H9 (cell line): Measurements from ENCODE around the gene AGMO. TPM values are rescaled to one million over a fixed set of nuclear protein-coding genes. Genes with fewer than 3 reads are reported as not detected.

Source experiments
- DNase-seq: peaks from one replicate; pipeline ENCODE4 v3.0.0-alpha.2; 2017
- H2AFZ ChIP-seq: one replicate; pipeline ENCODE4 v1.6.1; 2013; ENCODE audit warnings: mild to moderate bottlenecking, low read length, control low read depth, moderate library complexity
- H2AK5ac ChIP-seq: 2 replicates; pipeline ENCODE4 v1.6.1; 2013; ENCODE audit warnings: low read length, control low read depth, mixed read lengths; ENCODE audit not compliant: insufficient read length
- H2BK120ac ChIP-seq: one replicate; pipeline ENCODE4 v1.6.1; 2013; ENCODE audit warnings: low read depth, mild to moderate bottlenecking, low read length, control low read depth, inconsistent platforms; ENCODE audit not compliant: poor library complexity, severe bottlenecking
- H2BK12ac ChIP-seq: 2 replicates; pipeline ENCODE4 v1.6.1; 2013; ENCODE audit warnings: low read length, control low read depth, mixed read lengths, low read depth; ENCODE audit not compliant: insufficient read length
- H2BK15ac ChIP-seq: 2 replicates; pipeline ENCODE4 v1.6.1; 2013; ENCODE audit warnings: low read depth, low read length, control low read depth
- H2BK20ac ChIP-seq: one replicate; pipeline ENCODE4 v1.6.1; 2013; ENCODE audit warnings: low read depth, mild to moderate bottlenecking, low read length, control low read depth, inconsistent platforms; ENCODE audit not compliant: poor library complexity, severe bottlenecking
- H2BK5ac ChIP-seq: 2 replicates; pipeline ENCODE4 v1.6.1; 2013; ENCODE audit warnings: low read length, control low read depth, mixed read lengths; ENCODE audit not compliant: insufficient read length
- H3K14ac ChIP-seq: 2 replicates; pipeline ENCODE4 v1.6.1; 2013; ENCODE audit warnings: low read length, control low read depth; ENCODE audit not compliant: insufficient read depth
- H3K18ac ChIP-seq: 2 replicates; pipeline ENCODE4 v1.6.1; 2013; ENCODE audit warnings: low read depth, mild to moderate bottlenecking, mixed read lengths, low read length, control low read depth; ENCODE audit not compliant: insufficient read length
- H3K23ac ChIP-seq: 2 replicates; pipeline ENCODE4 v1.6.1; 2013; ENCODE audit warnings: low read length, control low read depth, mixed read lengths, low read depth; ENCODE audit not compliant: insufficient read length
- H3K23me2 ChIP-seq: 2 replicates; pipeline ENCODE4 v1.6.1; 2013; ENCODE audit warnings: low read depth, mild to moderate bottlenecking, mixed read lengths, low read length, control low read depth; ENCODE audit not compliant: insufficient read length, poor library complexity, severe bottlenecking
- H3K27ac ChIP-seq: 2 replicates; pipeline ENCODE4 v1.5.1; 2013; ENCODE audit warnings: low read length, control low read depth, mixed read lengths, low read depth; ENCODE audit not compliant: insufficient read length
- H3K27me3 ChIP-seq: 2 replicates; pipeline ENCODE4 v1.6.1; 2013; ENCODE audit warnings: low read length, control low read depth, inconsistent platforms; ENCODE audit not compliant: insufficient read depth
- H3K4ac ChIP-seq: 2 replicates; pipeline ENCODE4 v1.6.1; 2013; ENCODE audit warnings: low read depth, mild to moderate bottlenecking, control low read depth, inconsistent platforms, low read length, moderate library complexity
- H3K4me1 ChIP-seq: 2 replicates; pipeline ENCODE4 v1.6.1; 2013; ENCODE audit warnings: low read length, control low read depth, inconsistent platforms; ENCODE audit not compliant: insufficient read depth
- H3K4me2 ChIP-seq: 2 replicates; pipeline ENCODE4 v1.6.1; 2013; ENCODE audit warnings: low read length, control low read depth, mixed read lengths; ENCODE audit not compliant: insufficient read length, insufficient read depth
- H3K56ac ChIP-seq: 2 replicates; pipeline ENCODE4 v1.6.1; 2013; ENCODE audit warnings: low read depth, mild to moderate bottlenecking, mixed read lengths, low read length, control low read depth; ENCODE audit not compliant: insufficient read length
- H3K79me1 ChIP-seq: 2 replicates; pipeline ENCODE4 v1.6.1; 2013; ENCODE audit warnings: low read depth, mild to moderate bottlenecking, moderate library complexity, low read length, control low read depth, inconsistent platforms; ENCODE audit not compliant: insufficient read depth, poor library complexity, severe bottlenecking
- H3K79me2 ChIP-seq: 2 replicates; pipeline ENCODE4 v1.6.1; 2013; ENCODE audit warnings: low read length, control low read depth, inconsistent platforms; ENCODE audit not compliant: insufficient read depth
- H3K9ac ChIP-seq: 2 replicates; pipeline ENCODE4 v1.6.1; 2013; ENCODE audit warnings: low read length, control low read depth, mixed read lengths; ENCODE audit not compliant: insufficient read length; ENCODE audit errors: extremely low read depth
- H3K9me3 ChIP-seq: one replicate; pipeline ENCODE4 v1.6.1; 2013; ENCODE audit warnings: low read depth, low read length, inconsistent platforms; ENCODE audit not compliant: control insufficient read depth
- H3T11ph ChIP-seq: one replicate; pipeline ENCODE4 v1.6.1; 2013; ENCODE audit warnings: mild to moderate bottlenecking, low read length, control low read depth, inconsistent platforms
- H4K20me1 ChIP-seq: one replicate; pipeline ENCODE4 v1.6.1; 2013; ENCODE audit not compliant: control insufficient read depth, insufficient read length, insufficient read depth
- H4K5ac ChIP-seq: 2 replicates; pipeline ENCODE4 v1.6.1; 2013; ENCODE audit warnings: low read depth, mild to moderate bottlenecking, mixed read lengths, low read length, control low read depth; ENCODE audit not compliant: insufficient read length
- H4K8ac ChIP-seq: replicated peaks from 2 replicates; pipeline ENCODE4 v1.6.1; 2013; ENCODE audit warnings: low read length, control low read depth, mixed read lengths, low read depth; ENCODE audit not compliant: insufficient read length
- H4K91ac ChIP-seq: 2 replicates; pipeline ENCODE4 v1.6.1; 2013; ENCODE audit warnings: low read depth, mild to moderate bottlenecking, moderate library complexity, mixed read lengths, low read length, control low read depth; ENCODE audit not compliant: insufficient read length
- H3K27ac Mint-ChIP-seq, 3 experiments: 2 replicates in 2 of 3; 3 replicates in 1 of 3; pipeline ENCODE4 v1.8.0; 2020 to 2021; ENCODE audit warnings: mixed read lengths in 3 of 3, mild to moderate bottlenecking in 1 of 3, moderate library complexity in 1 of 3
- H3K27me3 Mint-ChIP-seq: 2 replicates; pipeline ENCODE4 v1.8.0; 2021; ENCODE audit warnings: low read depth, mild to moderate bottlenecking, moderate library complexity, mixed read lengths
- H3K36me3 Mint-ChIP-seq, 3 experiments: 2 replicates in 2 of 3; 3 replicates in 1 of 3; pipeline ENCODE4 v1.8.0; 2020 to 2021; ENCODE audit warnings: low read depth in 3 of 3, mixed read lengths in 3 of 3; ENCODE audit not compliant: insufficient read depth in 1 of 3
- H3K4me1 Mint-ChIP-seq, 2 experiments: 2 replicates each; pipeline ENCODE4 v1.8.0; 2020; ENCODE audit warnings: mixed read lengths in 2 of 2
- H3K4me3 Mint-ChIP-seq, 2 experiments: 2 replicates in 1 of 2; 3 replicates in 1 of 2; pipeline ENCODE4 v1.8.0; 2020 to 2021; ENCODE audit warnings: mild to moderate bottlenecking in 2 of 2, mixed read lengths in 2 of 2, moderate library complexity in 1 of 2
- H3K9me3 Mint-ChIP-seq, 2 experiments: 2 replicates in 1 of 2; 3 replicates in 1 of 2; pipeline ENCODE4 v1.8.0; 2020; ENCODE audit warnings: mild to moderate bottlenecking in 2 of 2, mixed read lengths in 2 of 2, moderate library complexity in 1 of 2
- WGBS: extraction: QIAGEN DNeasy Blood & Tissue Kit; methylation state at CpG from one replicate; pipeline ENCODE4 v1.1.7; 2013; ENCODE audit warnings: missing lambda C conversion rate, low lambda C conversion rate, mixed read lengths; ENCODE audit not compliant: insufficient read length; ENCODE audit errors: extremely low coverage; 5-methylcytosine and 5-hydroxymethylcytosine counted together
- total RNA-seq: library from RNA; stranded (reverse); gene quantifications from 2 replicates; pipeline ENCODE4 v1.2.1, GENCODE V29; 2021
- TF ChIP-seq, protein P1 (sequence below): fragments of 200-600 bp; sonication (generic); conservative IDR thresholded peaks from 3 replicates; pipeline ENCODE4 v1.8.0; 2021; ENCODE audit warnings: antibody characterized with exemption, mild to moderate bottlenecking

Gene AGMO
- total RNA-seq, 1 experiment from 2014 or later, result 0.70 TPM

DNA sequence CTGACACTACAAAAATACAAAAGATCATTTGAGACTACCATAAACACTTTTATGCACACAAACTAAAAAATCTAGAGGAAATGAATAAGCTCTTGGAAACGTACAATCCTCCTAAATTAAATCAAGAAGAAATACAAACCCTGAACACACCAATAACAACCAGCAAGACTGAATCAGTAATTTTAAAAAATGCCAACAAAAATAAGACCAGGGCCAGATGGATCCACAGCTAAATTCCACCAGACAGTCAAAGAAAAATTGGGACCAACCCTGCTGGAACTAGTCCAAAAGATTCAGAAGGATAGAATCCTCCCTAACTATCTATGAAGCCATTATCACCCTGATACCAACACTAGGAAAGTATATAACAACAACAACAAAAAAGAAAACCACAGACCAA, 277.4 kb downstream of the AGMO start:
- Histone ChIP-seq H4K20me1 (no peaks in the 10 kb centered on the region), H2AFZ (no peak overlapping the region), H3K4me2 (no peak overlapping the region), H4K5ac (no peak overlapping the region), H2AK5ac (no peak overlapping the region), H2BK15ac (no peak overlapping the region), H3K27me3 (no peaks in the 10 kb centered on the region), H3T11ph (no peak overlapping the region), H2BK5ac (no peak overlapping the region), H2BK20ac (no peak overlapping the region), H3K79me2 (no peaks in the 10 kb centered on the region), H3K9ac (no peak overlapping the region), H3K56ac (no peak overlapping the region), H4K8ac (no peak overlapping the region), H3K23ac (no peak overlapping the region), H2BK120ac (no peak overlapping the region), H2BK12ac (no peak overlapping the region), H3K4ac (no peak overlapping the region), H4K91ac (no peak overlapping the region), H3K14ac (no peak overlapping the region), H3K27ac (no peak overlapping the region), H3K23me2 (no peaks in the 10 kb centered on the region), H3K4me1 (no peaks in the 10 kb centered on the region), H3K18ac (no peak overlapping the region), H3K79me1 (no peaks in the 10 kb centered on the region), H3K9me3 (no peaks in the 10 kb centered on the region)
- Mint-ChIP-seq H3K4me3 (no peak overlapping the region), H3K27ac (no peak overlapping the region), H3K27me3 (no peaks in the 10 kb centered on the region; the same call in 1 of the 2 replicates), H3K9me3 (peaks cover 10 to 15% of the 10 kb centered on the region in 2 experiments; a peak in 4 of 5 replicates), H3K36me3 (peaks cover 0 to 14% (median 3%) of the 10 kb centered on the region in 3 experiments; a peak in 4 of 7 replicates), H3K4me1 (no peaks in the 10 kb centered on the region; a peak in 1 of 4 replicates)
- no CpG with 5 or more reads among the region's 1 CpG for WGBS
- no peak for DNase-seq
- TF ChIP-seq, protein P1, sequence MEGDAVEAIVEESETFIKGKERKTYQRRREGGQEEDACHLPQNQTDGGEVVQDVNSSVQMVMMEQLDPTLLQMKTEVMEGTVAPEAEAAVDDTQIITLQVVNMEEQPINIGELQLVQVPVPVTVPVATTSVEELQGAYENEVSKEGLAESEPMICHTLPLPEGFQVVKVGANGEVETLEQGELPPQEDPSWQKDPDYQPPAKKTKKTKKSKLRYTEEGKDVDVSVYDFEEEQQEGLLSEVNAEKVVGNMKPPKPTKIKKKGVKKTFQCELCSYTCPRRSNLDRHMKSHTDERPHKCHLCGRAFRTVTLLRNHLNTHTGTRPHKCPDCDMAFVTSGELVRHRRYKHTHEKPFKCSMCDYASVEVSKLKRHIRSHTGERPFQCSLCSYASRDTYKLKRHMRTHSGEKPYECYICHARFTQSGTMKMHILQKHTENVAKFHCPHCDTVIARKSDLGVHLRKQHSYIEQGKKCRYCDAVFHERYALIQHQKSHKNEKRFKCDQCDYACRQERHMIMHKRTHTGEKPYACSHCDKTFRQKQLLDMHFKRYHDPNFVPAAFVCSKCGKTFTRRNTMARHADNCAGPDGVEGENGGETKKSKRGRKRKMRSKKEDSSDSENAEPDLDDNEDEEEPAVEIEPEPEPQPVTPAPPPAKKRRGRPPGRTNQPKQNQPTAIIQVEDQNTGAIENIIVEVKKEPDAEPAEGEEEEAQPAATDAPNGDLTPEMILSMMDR, result no peak
